ENCODE measurements around the gene PNPLA6.

The PNPLA6 gene

GRCh38 chr19:7554565-7554964 lies 19.0 kb downstream of the PNPLA6 start:
- H3K4me3 ChIP-seq (ENCODE audit: insufficient read depth, low read depth, low read length, poor library complexity, severe bottlenecking) = no peak overlapping the region
- H3K27ac ChIP-seq (ENCODE audit: insufficient read depth, low read length, poor library complexity, severe bottlenecking) = no peak overlapping the region
- H3K4me1 ChIP-seq (ENCODE audit: control insufficient read depth, insufficient read depth, low read length, poor library complexity, severe bottlenecking) = no peaks in the 10 kb centered on the region
- H3K36me3 ChIP-seq (ENCODE audit: control insufficient read depth, insufficient read depth, low read length) = peaks cover 61% of the 10 kb centered on the region
- no peak for DNase-seq
- no peaks in the 10 kb centered on the region for H3K27me3 ChIP-seq (replicated peaks; ENCODE audit: control insufficient read depth, insufficient read depth, low read length, poor library complexity, severe bottlenecking)
- H3K9me3 ChIP-seq (ENCODE audit: control insufficient read depth, low read length) = no peaks in the 10 kb centered on the region

- DNase-seq = no peak
- Histone ChIP-seq H3K27ac (ENCODE audit: insufficient read depth, low read length, poor library complexity, severe bottlenecking) (no peak overlapping the region), H3K4me1 (ENCODE audit: control insufficient read depth, insufficient read depth, low read length, poor library complexity, severe bottlenecking) (no peaks in the 10 kb centered on the region), H3K9me3 (ENCODE audit: control insufficient read depth, low read length) (no peaks in the 10 kb centered on the region), H3K36me3 (ENCODE audit: control insufficient read depth, insufficient read depth, low read length) (peaks cover 55% of the 10 kb centered on the region), H3K27me3 (replicated peaks; ENCODE audit: control insufficient read depth, insufficient read depth, low read length, poor library complexity, severe bottlenecking) (no peaks in the 10 kb centered on the region), H3K4me3 (ENCODE audit: insufficient read depth, low read depth, low read length, poor library complexity, severe bottlenecking) (no peak overlapping the region)
Measured at GRCh38 chr19:7554990-7555864, 19.7 kb downstream of the PNPLA6 start.

GRCh38 chr19:7556696-7557315 lies 21.3 kb downstream of the PNPLA6 start:
- Histone ChIP-seq H3K9me3 (ENCODE audit: control insufficient read depth, low read length) (no peaks in the 10 kb centered on the region), H3K4me1 (ENCODE audit: control insufficient read depth, insufficient read depth, low read length, poor library complexity, severe bottlenecking) (no peaks in the 10 kb centered on the region), H3K27me3 (replicated peaks; ENCODE audit: control insufficient read depth, insufficient read depth, low read length, poor library complexity, severe bottlenecking) (no peaks in the 10 kb centered on the region), H3K36me3 (ENCODE audit: control insufficient read depth, insufficient read depth, low read length) (peaks cover 49% of the 10 kb centered on the region), H3K27ac (ENCODE audit: insufficient read depth, low read length, poor library complexity, severe bottlenecking) (no peak overlapping the region), H3K4me3 (ENCODE audit: insufficient read depth, low read depth, low read length, poor library complexity, severe bottlenecking) (no peak overlapping the region)
- DNase-seq = no peak

GRCh38 chr19:7558667-7559066 lies 23.1 kb downstream of the PNPLA6 start:
- no peak for DNase-seq
- no peaks in the 10 kb centered on the region for H3K27me3 ChIP-seq (replicated peaks; ENCODE audit: control insufficient read depth, insufficient read depth, low read length, poor library complexity, severe bottlenecking)
- H3K4me3 ChIP-seq (ENCODE audit: insufficient read depth, low read depth, low read length, poor library complexity, severe bottlenecking) = no peak overlapping the region
- H3K9me3 ChIP-seq (ENCODE audit: control insufficient read depth, low read length) = no peaks in the 10 kb centered on the region
- peaks cover 45% of the 10 kb centered on the region for H3K36me3 ChIP-seq (ENCODE audit: control insufficient read depth, insufficient read depth, low read length)
- no peak overlapping the region for H3K27ac ChIP-seq (ENCODE audit: insufficient read depth, low read length, poor library complexity, severe bottlenecking)
- H3K4me1 ChIP-seq (ENCODE audit: control insufficient read depth, insufficient read depth, low read length, poor library complexity, severe bottlenecking) = no peaks in the 10 kb centered on the region

GRCh38 chr19:7559102-7559501 lies 23.6 kb downstream of the PNPLA6 start:
- no peak overlapping the region for H3K4me3 ChIP-seq (ENCODE audit: insufficient read depth, low read depth, low read length, poor library complexity, severe bottlenecking)
- no peak for DNase-seq
- H3K36me3 ChIP-seq (ENCODE audit: control insufficient read depth, insufficient read depth, low read length) = peaks cover 41% of the 10 kb centered on the region

GRCh38 chr19:7560255-7560654 lies 24.7 kb downstream of the PNPLA6 start:
- Histone ChIP-seq H3K4me3 (ENCODE audit: insufficient read depth, low read depth, low read length, poor library complexity, severe bottlenecking) (no peak overlapping the region), H3K9me3 (ENCODE audit: control insufficient read depth, low read length) (no peaks in the 10 kb centered on the region), H3K36me3 (ENCODE audit: control insufficient read depth, insufficient read depth, low read length) (peaks cover 33% of the 10 kb centered on the region), H3K27me3 (replicated peaks; ENCODE audit: control insufficient read depth, insufficient read depth, low read length, poor library complexity, severe bottlenecking) (no peaks in the 10 kb centered on the region), H3K4me1 (ENCODE audit: control insufficient read depth, insufficient read depth, low read length, poor library complexity, severe bottlenecking) (no peaks in the 10 kb centered on the region), H3K27ac (ENCODE audit: insufficient read depth, low read length, poor library complexity, severe bottlenecking) (no peak overlapping the region)
- DNase-seq = no peak

More at GRCh38 chr19:7559102-7559501, 23.6 kb downstream of the PNPLA6 start:
- Histone ChIP-seq H3K9me3 (ENCODE audit: control insufficient read depth, low read length) (no peaks in the 10 kb centered on the region), H3K27ac (ENCODE audit: insufficient read depth, low read length, poor library complexity, severe bottlenecking) (no peak overlapping the region), H3K4me1 (ENCODE audit: control insufficient read depth, insufficient read depth, low read length, poor library complexity, severe bottlenecking) (no peaks in the 10 kb centered on the region), H3K27me3 (replicated peaks; ENCODE audit: control insufficient read depth, insufficient read depth, low read length, poor library complexity, severe bottlenecking) (no peaks in the 10 kb centered on the region)

- no peaks in the 10 kb centered on the region for H3K4me1 ChIP-seq (ENCODE audit: control insufficient read depth, insufficient read depth, low read length, poor library complexity, severe bottlenecking)
- DNase-seq = no peak
- H3K9me3 ChIP-seq (ENCODE audit: control insufficient read depth, low read length) = no peaks in the 10 kb centered on the region
- H3K27ac ChIP-seq (ENCODE audit: insufficient read depth, low read length, poor library complexity, severe bottlenecking) = no peak overlapping the region
- H3K27me3 ChIP-seq (replicated peaks; ENCODE audit: control insufficient read depth, insufficient read depth, low read length, poor library complexity, severe bottlenecking) = no peaks in the 10 kb centered on the region
- H3K4me3 ChIP-seq (ENCODE audit: insufficient read depth, low read depth, low read length, poor library complexity, severe bottlenecking) = no peak overlapping the region
- peaks cover 23% of the 10 kb centered on the region for H3K36me3 ChIP-seq (ENCODE audit: control insufficient read depth, insufficient read depth, low read length)
Measured at GRCh38 chr19:7561325-7561724, 25.8 kb downstream of the PNPLA6 start.

- no peak overlapping the region for H3K27ac ChIP-seq (ENCODE audit: insufficient read depth, low read length, poor library complexity, severe bottlenecking)
Measured at GRCh38 chr19:7562646-7563393, 27.3 kb downstream of the PNPLA6 start.

GRCh38 chr19:7564866-7565265 lies 29.3 kb downstream of the PNPLA6 start:
- no peak for DNase-seq
- Histone ChIP-seq H3K27me3 (replicated peaks; ENCODE audit: control insufficient read depth, insufficient read depth, low read length, poor library complexity, severe bottlenecking) (no peaks in the 10 kb centered on the region), H3K27ac (ENCODE audit: insufficient read depth, low read length, poor library complexity, severe bottlenecking) (no peak overlapping the region), H3K4me1 (ENCODE audit: control insufficient read depth, insufficient read depth, low read length, poor library complexity, severe bottlenecking) (no peaks in the 10 kb centered on the region), H3K36me3 (ENCODE audit: control insufficient read depth, insufficient read depth, low read length) (no peaks in the 10 kb centered on the region), H3K9me3 (ENCODE audit: control insufficient read depth, low read length) (no peaks in the 10 kb centered on the region), H3K4me3 (ENCODE audit: insufficient read depth, low read depth, low read length, poor library complexity, severe bottlenecking) (no peak overlapping the region)

More at GRCh38 chr19:7562646-7563393, 27.3 kb downstream of the PNPLA6 start:
- Histone ChIP-seq H3K4me1 (ENCODE audit: control insufficient read depth, insufficient read depth, low read length, poor library complexity, severe bottlenecking) (no peaks in the 10 kb centered on the region), H3K27me3 (replicated peaks; ENCODE audit: control insufficient read depth, insufficient read depth, low read length, poor library complexity, severe bottlenecking) (no peaks in the 10 kb centered on the region), H3K9me3 (ENCODE audit: control insufficient read depth, low read length) (no peaks in the 10 kb centered on the region), H3K36me3 (ENCODE audit: control insufficient read depth, insufficient read depth, low read length) (peaks cover 12% of the 10 kb centered on the region), H3K4me3 (ENCODE audit: insufficient read depth, low read depth, low read length, poor library complexity, severe bottlenecking) (no peak overlapping the region)
- DNase-seq = no peak

- DNase-seq = no peak
- no peak overlapping the region for H3K4me3 ChIP-seq (ENCODE audit: insufficient read depth, low read depth, low read length, poor library complexity, severe bottlenecking)
- no peaks in the 10 kb centered on the region for H3K36me3 ChIP-seq (ENCODE audit: control insufficient read depth, insufficient read depth, low read length)
- no peaks in the 10 kb centered on the region for H3K27me3 ChIP-seq (replicated peaks; ENCODE audit: control insufficient read depth, insufficient read depth, low read length, poor library complexity, severe bottlenecking)
- no peak overlapping the region for H3K27ac ChIP-seq (ENCODE audit: insufficient read depth, low read length, poor library complexity, severe bottlenecking)
- H3K9me3 ChIP-seq (ENCODE audit: control insufficient read depth, low read length) = no peaks in the 10 kb centered on the region
- no peaks in the 10 kb centered on the region for H3K4me1 ChIP-seq (ENCODE audit: control insufficient read depth, insufficient read depth, low read length, poor library complexity, severe bottlenecking)
Measured at GRCh38 chr19:7565332-7565731, 29.8 kb downstream of the PNPLA6 start.

All from effector memory CD4-positive, alpha-beta T cell (primary cell).